Panc1 (cell line): ENCODE data around the gene HIGD1C. TPM values are rescaled to one million over a fixed set of nuclear protein-coding genes. Genes with fewer than 3 reads are reported as not detected.

Experiments
- ATAC-seq: fragments of 200-7000 bp; cut with Tn5 transposase; 2 replicates; pipeline ENCODE4 v1.9.1; 2020; ENCODE audit warnings: mild to moderate bottlenecking, moderate library complexity
- BruUV-seq: library from RNA; stranded (reverse); fragments of 400-500 nt; replicated peaks from 2 replicates; lab custom pipeline; 2021; lab: Mats Ljungman, UMichigan
- CTCF ChIA-PET: fragments of 300-600 bp; sonication (Branson Sonifier 250); formaldehyde crosslinking; loops from one replicate; lab custom pipeline; 2022; ENCODE audit warnings: antibody characterized with exemption; lab: Charles Lee
- POLR2A ChIA-PET: fragments of 300-600 bp; sonication (Branson Sonifier 250); formaldehyde crosslinking; loops from one replicate; lab custom pipeline; 2022; ENCODE audit warnings: antibody characterized with exemption; lab: Charles Lee
- DNase-seq: peaks from one replicate; pipeline ENCODE4 v3.0.0-alpha.2; 2010; ENCODE audit warnings: low read depth, low spot score
- H3K27ac ChIP-seq: 2 replicates; pipeline ENCODE4 v1.5.1; 2011; ENCODE audit warnings: mild to moderate bottlenecking, low read length, inconsistent platforms
- H3K27me3 ChIP-seq: fragments of 200-500 bp; sonication (Bioruptor generic); 2 replicates; pipeline ENCODE4 v1.6.0; 2014; ENCODE audit warnings: low read length, inconsistent platforms; ENCODE audit not compliant: control insufficient read depth, insufficient read depth
- H3K36me3 ChIP-seq: fragments of 200-500 bp; sonication (Bioruptor generic); 2 replicates; pipeline ENCODE4 v1.5.1; 2014; ENCODE audit warnings: inconsistent platforms, mild to moderate bottlenecking, low read length, moderate library complexity; ENCODE audit not compliant: control insufficient read depth, insufficient read depth
- H3K4me1 ChIP-seq: 2 replicates; pipeline ENCODE4 v1.5.1; 2011; ENCODE audit warnings: inconsistent platforms, mild to moderate bottlenecking, low read length, moderate library complexity; ENCODE audit not compliant: control insufficient read depth, insufficient read depth
- H3K4me3 ChIP-seq, 2 experiments: 2 replicates each; pipeline ENCODE4 v1.5.1; 2011 to 2012; ENCODE audit warnings: low read depth in 2 of 2, low read length in 2 of 2, mild to moderate bottlenecking in 2 of 2, inconsistent platforms in 1 of 2, moderate library complexity in 1 of 2
- H3K9me3 ChIP-seq: fragments of 200-500 bp; sonication (Bioruptor generic); 2 replicates; pipeline ENCODE4 v1.5.1; 2014; ENCODE audit warnings: low read depth, mild to moderate bottlenecking, inconsistent platforms, low read length, moderate library complexity; ENCODE audit not compliant: control insufficient read depth, insufficient read depth
- CTCF ChIP-seq: fragments of 450-650 bp; IDR thresholded peaks from 2 replicates; pipeline ENCODE4 v1.5.1; 2017; ENCODE audit warnings: mild to moderate bottlenecking
- POLR2AphosphoS5 ChIP-seq: IDR thresholded peaks from 2 replicates; pipeline ENCODE4 v1.6.1; 2012; ENCODE audit warnings: mild to moderate bottlenecking, low read depth, low read length, moderate library complexity
- SIN3A ChIP-seq: IDR thresholded peaks from 2 replicates; pipeline ENCODE4 v1.6.1; 2012; ENCODE audit warnings: low read depth, mild to moderate bottlenecking, low read length, moderate library complexity, borderline replicate concordance; ENCODE audit not compliant: insufficient read depth
- TCF7L2 ChIP-seq: IDR thresholded peaks from 2 replicates; pipeline ENCODE4 v1.6.1; 2011; ENCODE audit warnings: mild to moderate bottlenecking, low read depth, low read length, inconsistent platforms
- in situ Hi-C: cut with HindIII; loops from 2 replicates; pipeline ENCODE4 v1.10.0; 2016; ENCODE audit warnings: low sequenced_read_pairs, low pct_unique_long_range_greater_than_20kb
- intact Hi-C: fragments of 100-400 bp; cut with micrococcal nuclease; formaldehyde crosslinking; loops from one replicate; pipeline ENCODE4 v1.10.0; 2022; ENCODE audit not compliant: unreplicated experiment
- total RNA-seq: library from RNA; stranded (reverse); gene quantifications from one replicate; pipeline ENCODE4 v1.2.1, GENCODE V29; 2021; ENCODE audit not compliant: unreplicated experiment
- TF ChIP-seq, protein P1 (sequence below), 2 experiments: IDR thresholded peaks; 2 replicates each; pipeline ENCODE4 v1.6.1; 2011 to 2012; ENCODE audit warnings: low read depth in 2 of 2, control low read depth in 1 of 2, low read length in 1 of 2, mild to moderate bottlenecking in 1 of 2, moderate library complexity in 1 of 2; ENCODE audit not compliant: insufficient read depth in 1 of 2

The HIGD1C gene
- total RNA-seq, 1 experiment from 2014 or later: not detected

DNA sequence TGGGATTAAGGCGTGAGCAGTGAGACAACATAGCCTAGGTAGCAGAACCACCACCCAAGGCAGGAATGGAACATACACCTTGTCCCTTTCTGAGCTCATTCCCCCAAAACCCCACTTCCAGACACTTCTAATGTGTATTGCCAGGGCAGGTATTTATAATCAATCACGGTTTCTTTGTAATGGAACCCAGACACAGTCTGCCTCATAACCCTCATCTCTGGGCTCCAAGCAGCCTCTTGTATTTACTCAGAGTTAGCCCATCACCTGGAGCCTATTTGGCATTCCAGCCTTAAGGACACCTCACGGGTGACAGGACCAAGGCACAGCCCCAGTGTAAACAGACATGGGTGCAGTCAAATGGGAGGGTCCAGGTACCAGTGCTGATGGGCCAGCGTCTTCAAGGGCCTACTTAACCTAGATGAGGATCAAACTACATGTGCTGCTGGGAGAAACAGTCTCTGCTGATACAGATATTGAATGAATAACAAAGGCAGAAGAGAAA lies 2.5 kb upstream of the HIGD1C start:
- no peak for TF ChIP-seq TCF7L2
- TF ChIP-seq POLR2AphosphoS5: no peak
- no peak for TF ChIP-seq CTCF
- TF ChIP-seq SIN3A: no peak
- TF ChIP-seq, protein P1, sequence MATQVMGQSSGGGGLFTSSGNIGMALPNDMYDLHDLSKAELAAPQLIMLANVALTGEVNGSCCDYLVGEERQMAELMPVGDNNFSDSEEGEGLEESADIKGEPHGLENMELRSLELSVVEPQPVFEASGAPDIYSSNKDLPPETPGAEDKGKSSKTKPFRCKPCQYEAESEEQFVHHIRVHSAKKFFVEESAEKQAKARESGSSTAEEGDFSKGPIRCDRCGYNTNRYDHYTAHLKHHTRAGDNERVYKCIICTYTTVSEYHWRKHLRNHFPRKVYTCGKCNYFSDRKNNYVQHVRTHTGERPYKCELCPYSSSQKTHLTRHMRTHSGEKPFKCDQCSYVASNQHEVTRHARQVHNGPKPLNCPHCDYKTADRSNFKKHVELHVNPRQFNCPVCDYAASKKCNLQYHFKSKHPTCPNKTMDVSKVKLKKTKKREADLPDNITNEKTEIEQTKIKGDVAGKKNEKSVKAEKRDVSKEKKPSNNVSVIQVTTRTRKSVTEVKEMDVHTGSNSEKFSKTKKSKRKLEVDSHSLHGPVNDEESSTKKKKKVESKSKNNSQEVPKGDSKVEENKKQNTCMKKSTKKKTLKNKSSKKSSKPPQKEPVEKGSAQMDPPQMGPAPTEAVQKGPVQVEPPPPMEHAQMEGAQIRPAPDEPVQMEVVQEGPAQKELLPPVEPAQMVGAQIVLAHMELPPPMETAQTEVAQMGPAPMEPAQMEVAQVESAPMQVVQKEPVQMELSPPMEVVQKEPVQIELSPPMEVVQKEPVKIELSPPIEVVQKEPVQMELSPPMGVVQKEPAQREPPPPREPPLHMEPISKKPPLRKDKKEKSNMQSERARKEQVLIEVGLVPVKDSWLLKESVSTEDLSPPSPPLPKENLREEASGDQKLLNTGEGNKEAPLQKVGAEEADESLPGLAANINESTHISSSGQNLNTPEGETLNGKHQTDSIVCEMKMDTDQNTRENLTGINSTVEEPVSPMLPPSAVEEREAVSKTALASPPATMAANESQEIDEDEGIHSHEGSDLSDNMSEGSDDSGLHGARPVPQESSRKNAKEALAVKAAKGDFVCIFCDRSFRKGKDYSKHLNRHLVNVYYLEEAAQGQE (IDR thresholded peaks at IDR 0.05; ENCODE audit: insufficient read depth in 1 of 2, low read depth in 2 of 2, low read length in 1 of 2): no peak
- ATAC-seq (no peak), DNase-seq (no peak)
- intact Hi-C loops: no loop called here
- no TSS peak for BruUV-seq
- no peak overlapping the region for H3K27ac ChIP-seq
- no peak overlapping the region for H3K4me3 ChIP-seq
- no peaks in the 10 kb centered on the region for H3K36me3 ChIP-seq
- in situ Hi-C loops: no loop called here
- ChIA-PET POLR2A (no interaction called here), CTCF (no interaction called here)
- H3K4me1 ChIP-seq: no peaks in the 10 kb centered on the region
- no peaks in the 10 kb centered on the region for H3K27me3 ChIP-seq
- no peaks in the 10 kb centered on the region for H3K9me3 ChIP-seq

DNA sequence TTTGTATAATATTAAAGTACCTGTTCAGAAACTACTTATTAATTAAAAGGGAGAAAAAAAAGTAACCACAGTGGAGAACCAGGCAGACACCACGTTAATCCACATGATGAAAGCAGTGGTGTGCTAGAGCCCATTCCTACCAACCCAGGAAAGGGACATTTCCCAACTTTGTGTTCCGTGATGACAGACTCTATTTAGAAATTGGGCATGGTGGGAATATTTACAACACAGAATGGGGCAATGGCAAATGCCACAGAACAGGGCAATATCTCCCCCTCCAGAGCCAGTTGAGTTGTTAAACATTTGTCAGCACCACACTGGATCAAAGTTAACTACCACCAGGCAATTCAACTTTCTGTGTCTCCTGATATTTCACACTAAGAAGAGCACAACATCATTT lies 1.2 kb upstream of the HIGD1C start:
- no TSS peak for BruUV-seq
- ATAC-seq (no peak), DNase-seq (no peak)
- ChIA-PET CTCF (no interaction called here), POLR2A (no interaction called here)
- TF ChIP-seq TCF7L2 (no peak), CTCF (no peak), SIN3A (no peak)
- Histone ChIP-seq H3K36me3 (no peaks in the 10 kb centered on the region), H3K27me3 (no peaks in the 10 kb centered on the region), H3K27ac (no peak overlapping the region), H3K4me1 (no peaks in the 10 kb centered on the region), H3K9me3 (no peaks in the 10 kb centered on the region), H3K4me3 (no peak overlapping the region)
- in situ Hi-C loops (no loop called here), intact Hi-C loops (no loop called here)
